GM12875 (cell line): ENCODE results near the gene SEM1.

Source experiments
- H3K4me3 ChIP-seq: one replicate; pipeline ENCODE4 v1.5.1; 2011; ENCODE audit warnings: low read depth, low read length, control low read depth
- CTCF ChIP-seq: IDR thresholded peaks from 2 replicates; pipeline ENCODE4 v1.5.1; 2011; ENCODE audit warnings: low read depth, mild to moderate bottlenecking, control low read depth, inconsistent platforms, low read length, moderate library complexity, borderline replicate concordance; ENCODE audit not compliant: insufficient read depth

SEM1 gene

GRCh38 chr7:96686305-96686704 is 23.3 kb downstream of the SEM1 start:
- no peak overlapping the region for H3K4me3 ChIP-seq
- no peak for TF ChIP-seq CTCF

GRCh38 chr7:96685755-96686154 is 23.9 kb downstream of the SEM1 start:
- no peak for TF ChIP-seq CTCF
- no peak overlapping the region for H3K4me3 ChIP-seq

GRCh38 chr7:96685353-96685752 is 24.3 kb downstream of the SEM1 start:
- no peak for TF ChIP-seq CTCF
- H3K4me3 ChIP-seq, result no peak overlapping the region

- H3K4me3 ChIP-seq, result no peak overlapping the region
- no peak for TF ChIP-seq CTCF
Measured at GRCh38 chr7:96679886-96680285, 29.8 kb downstream of the SEM1 start.

GRCh38 chr7:96676919-96677318 is 32.7 kb downstream of the SEM1 start:
- H3K4me3 ChIP-seq, result no peak overlapping the region
- no peak for TF ChIP-seq CTCF

- TF ChIP-seq CTCF, result no peak
- H3K4me3 ChIP-seq, result no peak overlapping the region
Measured at GRCh38 chr7:96675548-96675947, 34.1 kb downstream of the SEM1 start.

- H3K4me3 ChIP-seq, result no peak overlapping the region
- no peak for TF ChIP-seq CTCF
Measured at GRCh38 chr7:96674565-96674964, 35.1 kb downstream of the SEM1 start.
